GOT3 (cell line): ENCODE data around the gene SRL.
"Not testable (repeated sequence)": the region's sequence is repeated elsewhere in the genome, so short reads cannot be mapped to it uniquely, and the experiment has no call there.

Source experiments
- DNase-seq: peaks from one replicate; lab custom pipeline; 2025; ENCODE audit warnings: mixed read lengths; lab: John Stamatoyannopoulos, UW

Gene SRL

GRCh38 chr16:4159726-4160125 lies 82.2 kb downstream of the SRL start:
- no peak for DNase-seq

GRCh38 chr16:4158143-4159093 lies 83.5 kb downstream of the SRL start:
- no peak for DNase-seq

GRCh38 chr16:4157376-4157825 lies 84.5 kb downstream of the SRL start:
- no peak for DNase-seq

- DNase-seq: not testable (repeated sequence)
These were observed 85.4 kb downstream of the SRL start for GRCh38 chr16:4156503-4156902.

GRCh38 chr16:4153364-4153763 lies 88.5 kb downstream of the SRL start:
- not testable (repeated sequence) for DNase-seq

GRCh38 chr16:4152267-4152666 lies 89.6 kb downstream of the SRL start:
- DNase-seq: no peak

- DNase-seq: no peak
These were observed 94.6 kb downstream of the SRL start for GRCh38 chr16:4147236-4147635.

- no peak for DNase-seq
These were observed 99.6 kb downstream of the SRL start for GRCh38 chr16:4142268-4142667.

GRCh38 chr16:4141604-4142003 lies 100.3 kb downstream of the SRL start:
- DNase-seq: no peak

- no peak for DNase-seq
These were observed 101.2 kb downstream of the SRL start for GRCh38 chr16:4140652-4141051.

GRCh38 chr16:4139968-4140367 lies 101.9 kb downstream of the SRL start:
- no peak for DNase-seq
